HEK293T (cell line): ENCODE measurements around the gene KIF21A.

Source experiments
- CTCF ChIA-PET: fragments of 350-600 bp; formaldehyde crosslinking; extraction: SDS; loops from one replicate; lab custom pipeline; 2021; ENCODE audit warnings: antibody characterized with exemption, inconsistent platforms; lab: Yijun Ruan, JAX
- POLR2A ChIA-PET: fragments of 350-600 bp; formaldehyde crosslinking; extraction: SDS; loops from one replicate; lab custom pipeline; 2020; ENCODE audit warnings: antibody characterized with exemption, inconsistent platforms; lab: Yijun Ruan, JAX
- DNase-seq: peaks from one replicate; pipeline ENCODE4 v3.0.0; 2012; ENCODE audit warnings: mixed read lengths; ENCODE audit errors: extremely low spot score
- ARNT ChIP-seq: fragments of 450-650 bp; IDR thresholded peaks from 2 replicates; pipeline ENCODE4 v1.6.1; 2017; ENCODE audit warnings: mild to moderate bottlenecking
- BHLHE40 ChIP-seq: fragments of 450-650 bp; IDR thresholded peaks from 2 replicates; pipeline ENCODE4 v1.6.1; 2016; ENCODE audit warnings: mild to moderate bottlenecking, moderate library complexity, borderline replicate concordance
- CTBP1 ChIP-seq: fragments of 450-650 bp; IDR thresholded peaks from 2 replicates; pipeline ENCODE4 v1.6.1; 2016; ENCODE audit warnings: borderline replicate concordance
- ELF4 ChIP-seq: fragments of 450-650 bp; IDR thresholded peaks from 2 replicates; pipeline ENCODE4 v1.6.1; 2017; ENCODE audit warnings: antibody characterized with exemption
- FOXA1 ChIP-seq: fragments of 450-650 bp; IDR thresholded peaks from 2 replicates; pipeline ENCODE4 v1.6.1; 2016; ENCODE audit warnings: mild to moderate bottlenecking
- FOXK2 ChIP-seq: fragments of 450-650 bp; IDR thresholded peaks from 2 replicates; pipeline ENCODE4 v1.6.1; 2016; ENCODE audit warnings: mild to moderate bottlenecking
- FOXM1 ChIP-seq: fragments of 450-650 bp; IDR thresholded peaks from 2 replicates; pipeline ENCODE4 v1.6.1; 2017; ENCODE audit warnings: mild to moderate bottlenecking, borderline replicate concordance
- HDGF ChIP-seq: fragments of 450-650 bp; IDR thresholded peaks from 2 replicates; pipeline ENCODE4 v1.6.1; 2017; ENCODE audit warnings: antibody characterized with exemption, borderline replicate concordance
- L3MBTL2 ChIP-seq: fragments of 450-650 bp; conservative IDR thresholded peaks from 2 replicates; pipeline ENCODE4 v1.6.1; 2016; ENCODE audit warnings: mild to moderate bottlenecking
- LEF1 ChIP-seq: fragments of 450-650 bp; IDR thresholded peaks from 2 replicates; pipeline ENCODE4 v1.6.1; 2017; ENCODE audit warnings: mild to moderate bottlenecking, borderline replicate concordance
- NFRKB ChIP-seq: fragments of 450-650 bp; IDR thresholded peaks from 2 replicates; pipeline ENCODE4 v1.6.1; 2016; ENCODE audit warnings: mild to moderate bottlenecking, moderate library complexity
- SP1 ChIP-seq: fragments of 450-650 bp; IDR thresholded peaks from 2 replicates; pipeline ENCODE4 v1.6.1; 2017
- SUZ12 ChIP-seq: fragments of 450-650 bp; IDR thresholded peaks from 2 replicates; pipeline ENCODE4 v1.6.1; 2016; ENCODE audit warnings: mild to moderate bottlenecking
- TARDBP ChIP-seq: fragments of 450-650 bp; IDR thresholded peaks from 2 replicates; pipeline ENCODE4 v1.6.1; 2016
- ZNF384 ChIP-seq: fragments of 450-650 bp; IDR thresholded peaks from 2 replicates; pipeline ENCODE4 v1.6.1; 2016
- TF ChIP-seq, protein P1 (sequence below): fragments of 450-650 bp; IDR thresholded peaks from 2 replicates; pipeline ENCODE4 v1.6.1; 2016

KIF21A gene

DNA sequence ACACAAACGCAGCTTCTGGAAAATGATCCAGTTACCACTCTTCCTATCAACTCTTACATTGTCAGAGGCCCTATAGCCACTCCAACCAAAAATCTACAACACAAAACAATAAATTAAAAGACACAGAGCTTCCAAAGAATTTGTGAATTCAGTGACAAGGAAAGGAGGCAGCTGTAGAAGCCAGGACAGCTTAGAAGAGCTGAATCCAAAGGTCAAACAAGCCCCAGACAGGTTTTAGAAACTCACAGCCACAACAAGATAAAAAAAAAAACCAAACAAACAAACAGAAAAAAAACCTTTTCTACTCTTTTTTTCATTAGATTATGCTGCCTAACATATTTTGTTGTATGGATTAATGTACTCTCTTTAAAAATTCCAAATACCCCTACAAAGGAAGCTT, 94.4 kb downstream of the KIF21A start:
- DNase-seq: no peak
- CTCF ChIA-PET: no interaction called here
- TF ChIP-seq SUZ12: no peak
- TF ChIP-seq ZNF384: no peak
- TF ChIP-seq HDGF: no peak
- no peak for TF ChIP-seq LEF1
- TF ChIP-seq CTBP1: no peak
- no peak for TF ChIP-seq NFRKB
- TF ChIP-seq FOXK2: no peak
- no peak for TF ChIP-seq FOXA1
- TF ChIP-seq, protein P1, sequence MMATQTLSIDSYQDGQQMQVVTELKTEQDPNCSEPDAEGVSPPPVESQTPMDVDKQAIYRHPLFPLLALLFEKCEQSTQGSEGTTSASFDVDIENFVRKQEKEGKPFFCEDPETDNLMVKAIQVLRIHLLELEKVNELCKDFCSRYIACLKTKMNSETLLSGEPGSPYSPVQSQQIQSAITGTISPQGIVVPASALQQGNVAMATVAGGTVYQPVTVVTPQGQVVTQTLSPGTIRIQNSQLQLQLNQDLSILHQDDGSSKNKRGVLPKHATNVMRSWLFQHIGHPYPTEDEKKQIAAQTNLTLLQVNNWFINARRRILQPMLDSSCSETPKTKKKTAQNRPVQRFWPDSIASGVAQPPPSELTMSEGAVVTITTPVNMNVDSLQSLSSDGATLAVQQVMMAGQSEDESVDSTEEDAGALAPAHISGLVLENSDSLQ: no peak
- TF ChIP-seq SP1: no peak
- TF ChIP-seq FOXM1: no peak
- no peak for TF ChIP-seq L3MBTL2
- TF ChIP-seq ELF4: no peak
- no peak for TF ChIP-seq TARDBP
- TF ChIP-seq BHLHE40: no peak
- TF ChIP-seq ARNT: no peak
- POLR2A ChIA-PET: no interaction called here

DNA sequence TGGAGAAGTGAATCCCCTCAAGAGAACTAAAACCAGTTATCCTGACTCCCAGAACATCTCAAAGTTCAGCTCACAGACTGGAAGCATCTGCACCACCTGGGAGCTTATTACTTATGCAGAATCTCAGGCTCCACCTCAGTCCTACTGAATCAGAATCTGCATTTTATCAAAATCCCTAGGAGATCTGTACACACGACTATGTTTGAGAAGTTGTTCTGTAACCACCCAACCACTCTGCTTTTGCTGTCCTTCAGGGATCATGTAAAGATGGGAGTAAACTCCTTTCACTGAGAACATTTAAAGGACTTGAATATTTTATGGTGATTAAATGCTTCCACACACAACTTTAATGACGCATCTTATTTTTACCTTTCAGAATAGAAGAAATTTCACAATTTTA, 98.0 kb downstream of the KIF21A start:
- ChIA-PET POLR2A (no interaction called here), CTCF (no interaction called here)
- no peak for DNase-seq
- no peak for TF ChIP-seq FOXK2
- TF ChIP-seq TARDBP: no peak
- TF ChIP-seq, protein P1: no peak
- TF ChIP-seq SP1: no peak
- no peak for TF ChIP-seq NFRKB
- no peak for TF ChIP-seq ARNT
- no peak for TF ChIP-seq HDGF
- no peak for TF ChIP-seq SUZ12
- no peak for TF ChIP-seq CTBP1
- no peak for TF ChIP-seq FOXM1
- TF ChIP-seq L3MBTL2: no peak
- TF ChIP-seq LEF1: no peak
- no peak for TF ChIP-seq ELF4
- TF ChIP-seq ZNF384: no peak
- TF ChIP-seq BHLHE40: no peak
- no peak for TF ChIP-seq FOXA1

DNA sequence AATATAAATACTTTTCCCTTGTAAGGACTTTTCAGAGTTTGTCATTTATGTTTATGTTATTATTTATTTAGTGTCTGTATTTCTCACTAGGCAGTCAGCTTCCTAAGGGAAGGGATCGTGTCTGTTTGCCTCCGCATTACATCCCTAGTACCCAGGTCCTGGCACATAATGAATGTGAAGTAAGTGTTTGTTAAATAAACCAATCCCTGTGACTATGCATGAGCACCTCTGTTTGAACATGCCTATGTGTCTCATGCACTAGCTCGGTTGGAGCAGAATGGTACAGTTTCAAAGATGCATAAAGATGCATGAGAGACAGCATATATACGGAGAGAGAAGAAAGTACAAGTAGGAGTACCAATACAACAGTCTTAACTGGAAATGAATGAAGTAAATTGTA, 99.3 kb downstream of the KIF21A start:
- ChIA-PET POLR2A (no interaction called here), CTCF (no interaction called here)
- DNase-seq: no peak
- TF ChIP-seq HDGF (no peak), L3MBTL2 (no peak)
- TF ChIP-seq, protein P1: no peak

DNA sequence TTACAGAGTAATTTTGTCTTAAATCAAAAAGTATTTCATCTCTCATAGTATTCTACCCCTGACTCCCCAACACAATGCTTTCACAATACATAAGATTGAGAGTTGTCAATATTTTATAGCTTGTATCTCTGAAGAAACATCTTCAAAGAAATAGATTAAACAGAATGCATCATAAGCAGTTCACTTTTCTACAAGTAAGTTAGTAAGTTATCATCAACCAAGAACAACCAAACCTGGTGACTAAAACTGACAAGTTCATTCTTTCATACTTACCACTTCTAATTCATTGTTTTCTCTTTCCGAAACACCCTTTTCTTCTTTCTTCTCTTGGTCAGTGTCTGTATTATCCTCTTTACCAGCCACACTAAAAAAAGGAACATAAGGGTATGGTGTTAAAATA, 101.2 kb downstream of the KIF21A start:
- no peak for TF ChIP-seq SUZ12
- TF ChIP-seq LEF1: no peak
- CTCF ChIA-PET: no interaction called here
- POLR2A ChIA-PET: no interaction called here
- DNase-seq: no peak

DNA sequence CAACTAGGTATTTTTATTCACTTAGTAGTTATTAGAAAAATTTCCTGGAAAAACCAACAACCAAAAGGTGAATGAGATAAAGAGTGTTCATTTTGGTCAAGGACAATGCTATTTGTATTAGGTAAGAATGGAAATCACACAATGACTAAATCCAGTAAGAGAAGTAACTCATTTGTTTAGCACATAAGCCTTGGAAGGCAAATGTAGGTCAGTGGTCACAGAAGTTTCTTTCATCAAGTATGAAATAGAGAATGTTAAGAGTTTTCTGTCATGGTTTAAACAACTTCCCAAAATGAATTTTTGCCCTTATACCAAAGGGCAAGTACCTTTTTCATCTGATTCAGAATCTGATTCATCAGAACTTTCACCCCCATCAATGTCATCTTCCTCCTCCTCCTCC, 101.7 kb downstream of the KIF21A start:
- CTCF ChIA-PET: no interaction called here

DNA sequence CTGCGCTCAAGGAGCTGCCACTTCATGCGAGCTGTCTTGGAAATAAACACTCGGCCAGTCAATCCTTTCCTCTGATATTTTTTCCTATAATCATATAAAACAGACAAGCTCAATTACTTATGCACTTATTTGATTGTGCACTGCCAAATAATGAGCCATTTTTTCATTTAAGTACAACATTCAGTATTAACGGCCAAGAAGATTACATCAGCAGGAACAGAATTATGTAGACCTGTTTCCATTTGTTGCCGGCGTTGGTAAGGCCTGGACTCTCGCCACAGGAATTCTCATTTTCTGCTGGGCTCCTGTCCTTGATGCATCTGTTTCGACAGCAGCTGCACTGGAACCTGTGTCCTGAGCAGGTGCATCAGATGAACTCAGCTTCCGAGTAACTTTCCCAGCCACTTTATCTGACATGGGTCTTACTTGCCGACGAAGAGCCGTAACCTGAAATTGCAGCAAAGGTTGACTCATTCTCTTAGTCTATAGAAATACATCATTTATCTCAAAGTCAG, 110.2 kb downstream of the KIF21A start:
- POLR2A ChIA-PET: interaction anchor here (0.8 kb wide), 1 partner anchor 110 kb away, joined by 3 read pairs; the partner anchor contains the start of gene KIF21A
- no peak for TF ChIP-seq TARDBP
- TF ChIP-seq, protein P1: no peak
- no peak for TF ChIP-seq FOXK2
- TF ChIP-seq ZNF384: no peak
- TF ChIP-seq NFRKB: no peak
- DNase-seq: no peak
- CTCF ChIA-PET: interaction anchor here (0.6 kb wide), 1 partner anchor 117 kb away, joined by 3 read pairs; no protein-coding TSS in a partner anchor

More for the DNA sequence above, 101.7 kb downstream of the KIF21A start:
- no peak for TF ChIP-seq TARDBP
- TF ChIP-seq FOXM1: no peak
- TF ChIP-seq L3MBTL2: no peak
- TF ChIP-seq FOXA1: no peak
- no peak for TF ChIP-seq FOXK2
- TF ChIP-seq SUZ12: no peak
- no peak for TF ChIP-seq LEF1
- no peak for TF ChIP-seq ARNT
- TF ChIP-seq CTBP1: no peak
- TF ChIP-seq NFRKB: no peak
- POLR2A ChIA-PET: no interaction called here
- no peak for DNase-seq
